HEK293 (cell line): ENCODE data around the gene PODXL2.

ENCODE experiments used
- CTCF ChIA-PET: fragments of 350-600 bp; formaldehyde crosslinking; extraction: SDS; loops from one replicate; lab custom pipeline; 2021; ENCODE audit warnings: antibody characterized with exemption; lab: Yijun Ruan, JAX
- POLR2A ChIA-PET: fragments of 300-600 bp; formaldehyde crosslinking; extraction: SDS; loops from one replicate; lab custom pipeline; 2020; ENCODE audit warnings: antibody characterized with exemption, inconsistent platforms; lab: Yijun Ruan, JAX
- H3K27ac ChIP-seq: fragments of 200-500 bp; sonication (Bioruptor generic); 2 replicates; pipeline ENCODE4 v1.5.1; 2014; ENCODE audit warnings: low read depth, low read length, control low read depth, inconsistent platforms; ENCODE audit errors: extremely low read depth
- H3K36me3 ChIP-seq, 2 experiments: fragments of 200-500 bp in 1 of 2; sonication (Bioruptor generic) in 1 of 2; 1 replicate in 1 of 2; 2 replicates in 1 of 2; pipeline ENCODE4 v1.5.1; 2014 to 2017; ENCODE audit warnings: inconsistent platforms in 2 of 2, low read length in 2 of 2; ENCODE audit not compliant: control insufficient read depth in 2 of 2, insufficient read depth in 1 of 2
- H3K4me1 ChIP-seq: fragments of 200-500 bp; sonication (Bioruptor generic); 2 replicates; pipeline ENCODE4 v1.5.1; 2014; ENCODE audit warnings: mild to moderate bottlenecking, low read length, inconsistent platforms; ENCODE audit not compliant: control insufficient read depth, insufficient read depth
- H3K4me3 ChIP-seq: 2 replicates; pipeline ENCODE4 v1.5.1; 2011; ENCODE audit warnings: low read depth, mild to moderate bottlenecking, control low read depth, low read length, moderate library complexity
- H3K9me3 ChIP-seq: fragments of 200-500 bp; sonication (Bioruptor generic); 2 replicates; pipeline ENCODE4 v1.5.1; 2014; ENCODE audit warnings: low read depth, low read length, inconsistent platforms; ENCODE audit not compliant: control insufficient read depth, insufficient read depth
- GLI4 ChIP-seq: fragments of 450-650 bp; formaldehyde crosslinking; IDR thresholded peaks from 2 replicates; pipeline ENCODE4 v1.5.1; 2016; ENCODE audit warnings: missing biosample characterization, missing genetic modification characterization
- GLIS1 ChIP-seq: fragments of 450-650 bp; formaldehyde crosslinking; IDR thresholded peaks from 2 replicates; pipeline ENCODE4 v1.5.1; 2016; ENCODE audit warnings: missing biosample characterization, missing genetic modification characterization
- KLF16 ChIP-seq: fragments of 450-650 bp; formaldehyde crosslinking; IDR thresholded peaks from 2 replicates; pipeline ENCODE4 v1.5.1; 2017; ENCODE audit warnings: missing biosample characterization, missing genetic modification characterization
- KLF9 ChIP-seq: fragments of 450-650 bp; formaldehyde crosslinking; IDR thresholded peaks from 2 replicates; pipeline ENCODE4 v1.5.1; 2016; ENCODE audit warnings: missing biosample characterization, missing genetic modification characterization, low read depth
- SP3 ChIP-seq: fragments of 450-650 bp; formaldehyde crosslinking; IDR thresholded peaks from 2 replicates; pipeline ENCODE4 v1.5.1; 2016; ENCODE audit warnings: missing biosample characterization, missing genetic modification characterization
- ZEB2 ChIP-seq: fragments of 450-650 bp; formaldehyde crosslinking; IDR thresholded peaks from 2 replicates; pipeline ENCODE4 v1.5.1; 2016; ENCODE audit warnings: missing biosample characterization, missing genetic modification characterization
- ZNF10 ChIP-seq: fragments of 450-650 bp; formaldehyde crosslinking; IDR thresholded peaks from 2 replicates; pipeline ENCODE4 v1.5.1; 2017; ENCODE audit warnings: missing biosample characterization, missing genetic modification characterization
- ZNF202 ChIP-seq: fragments of 450-650 bp; formaldehyde crosslinking; IDR thresholded peaks from 2 replicates; pipeline ENCODE4 v1.5.1; 2016; ENCODE audit warnings: missing biosample characterization, missing genetic modification characterization, borderline replicate concordance
- ZNF366 ChIP-seq: fragments of 450-650 bp; formaldehyde crosslinking; conservative IDR thresholded peaks from 2 replicates; pipeline ENCODE4 v1.5.1; 2016; ENCODE audit warnings: missing biosample characterization, missing genetic modification characterization
- ZNF530 ChIP-seq: fragments of 450-650 bp; formaldehyde crosslinking; IDR thresholded peaks from 2 replicates; pipeline ENCODE4 v1.5.1; 2016; ENCODE audit warnings: low read depth, missing biosample characterization, missing genetic modification characterization
- ZNF626 ChIP-seq: fragments of 450-650 bp; sonication (Bioruptor Pico); formaldehyde crosslinking; IDR thresholded peaks from 2 replicates; pipeline ENCODE4 v1.5.1; 2018; ENCODE audit warnings: missing biosample characterization, missing genetic modification characterization, inconsistent platforms
- ZNF747 ChIP-seq: fragments of 450-650 bp; formaldehyde crosslinking; IDR thresholded peaks from 2 replicates; pipeline ENCODE4 v1.5.1; 2016; ENCODE audit warnings: missing biosample characterization, missing genetic modification characterization
- ZXDB ChIP-seq: fragments of 450-650 bp; formaldehyde crosslinking; IDR thresholded peaks from 2 replicates; pipeline ENCODE4 v1.5.1; 2016; ENCODE audit warnings: missing biosample characterization, missing genetic modification characterization
- TF ChIP-seq, protein P1 (sequence below): fragments of 450-650 bp; formaldehyde crosslinking; IDR thresholded peaks from 2 replicates; pipeline ENCODE4 v1.5.1; 2016; ENCODE audit warnings: missing biosample characterization, missing genetic modification characterization
- TF ChIP-seq, protein P2 (sequence below): fragments of 450-650 bp; formaldehyde crosslinking; IDR thresholded peaks from 2 replicates; pipeline ENCODE4 v1.5.1; 2016; ENCODE audit warnings: missing biosample characterization, missing genetic modification characterization
- TF ChIP-seq, protein P3 (sequence below): fragments of 450-650 bp; formaldehyde crosslinking; IDR thresholded peaks from 2 replicates; pipeline ENCODE4 v1.5.1; 2016; ENCODE audit warnings: missing biosample characterization, missing genetic modification characterization
- TF ChIP-seq, protein P4 (sequence below): fragments of 450-650 bp; formaldehyde crosslinking; IDR thresholded peaks from 2 replicates; pipeline ENCODE4 v1.5.1; 2017; ENCODE audit warnings: missing biosample characterization, missing genetic modification characterization
- TF ChIP-seq, protein P5 (sequence below): fragments of 450-650 bp; formaldehyde crosslinking; IDR thresholded peaks from 2 replicates; pipeline ENCODE4 v1.5.1; 2016; ENCODE audit warnings: missing biosample characterization, missing genetic modification characterization, low read depth
- TF ChIP-seq, protein P6 (sequence below): fragments of 450-650 bp; formaldehyde crosslinking; IDR thresholded peaks from 2 replicates; pipeline ENCODE4 v1.5.1; 2016; ENCODE audit warnings: missing biosample characterization, missing genetic modification characterization
- TF ChIP-seq, protein P7 (sequence below): fragments of 450-650 bp; formaldehyde crosslinking; IDR thresholded peaks from 2 replicates; pipeline ENCODE4 v1.5.1; 2016; ENCODE audit warnings: missing biosample characterization, missing genetic modification characterization

Gene PODXL2

DNA sequence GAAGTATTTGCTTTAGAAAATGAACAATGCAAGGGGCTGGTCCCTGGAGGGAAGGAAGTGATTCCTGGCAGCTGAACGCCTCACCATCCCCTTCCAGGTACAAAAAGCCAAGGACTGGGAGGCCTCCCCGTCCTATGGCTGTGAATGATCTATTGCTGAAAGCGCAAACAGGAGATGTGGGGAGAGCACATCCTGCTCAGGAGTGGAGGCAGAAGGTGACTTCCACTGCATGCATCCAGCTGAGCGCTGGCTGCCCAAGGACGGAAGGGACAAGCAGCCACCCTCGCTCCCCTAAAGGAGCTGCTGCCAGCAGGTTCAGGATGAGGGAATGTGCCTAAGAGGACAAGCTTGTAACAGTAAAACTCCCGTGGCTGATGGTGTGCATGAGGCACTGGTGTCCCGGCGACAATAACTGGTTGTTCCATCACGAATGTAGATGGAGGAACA, 85.2 kb downstream of the PODXL2 start:
- no peak overlapping the region for H3K27ac ChIP-seq
- H3K4me3 ChIP-seq, result no peak overlapping the region
- ChIA-PET POLR2A (no interaction called here), CTCF (no interaction called here)
- H3K9me3 ChIP-seq, result no peaks in the 10 kb centered on the region
- TF ChIP-seq ZNF747 (tag by site-specific recombination) (no peak), ZNF366 (tag by site-specific recombination) (no peak), GLI4 (tag by site-specific recombination) (no peak), KLF16 (no peak), GLIS1 (tag by site-specific recombination) (no peak)
- TF ChIP-seq, protein P1, sequence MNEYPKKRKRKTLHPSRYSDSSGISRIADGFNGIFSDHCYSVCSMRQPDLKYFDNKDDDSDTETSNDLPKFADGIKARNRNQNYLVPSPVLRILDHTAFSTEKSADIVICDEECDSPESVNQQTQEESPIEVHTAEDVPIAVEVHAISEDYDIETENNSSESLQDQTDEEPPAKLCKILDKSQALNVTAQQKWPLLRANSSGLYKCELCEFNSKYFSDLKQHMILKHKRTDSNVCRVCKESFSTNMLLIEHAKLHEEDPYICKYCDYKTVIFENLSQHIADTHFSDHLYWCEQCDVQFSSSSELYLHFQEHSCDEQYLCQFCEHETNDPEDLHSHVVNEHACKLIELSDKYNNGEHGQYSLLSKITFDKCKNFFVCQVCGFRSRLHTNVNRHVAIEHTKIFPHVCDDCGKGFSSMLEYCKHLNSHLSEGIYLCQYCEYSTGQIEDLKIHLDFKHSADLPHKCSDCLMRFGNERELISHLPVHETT (tag by site-specific recombination), result no peak
- TF ChIP-seq, protein P2, sequence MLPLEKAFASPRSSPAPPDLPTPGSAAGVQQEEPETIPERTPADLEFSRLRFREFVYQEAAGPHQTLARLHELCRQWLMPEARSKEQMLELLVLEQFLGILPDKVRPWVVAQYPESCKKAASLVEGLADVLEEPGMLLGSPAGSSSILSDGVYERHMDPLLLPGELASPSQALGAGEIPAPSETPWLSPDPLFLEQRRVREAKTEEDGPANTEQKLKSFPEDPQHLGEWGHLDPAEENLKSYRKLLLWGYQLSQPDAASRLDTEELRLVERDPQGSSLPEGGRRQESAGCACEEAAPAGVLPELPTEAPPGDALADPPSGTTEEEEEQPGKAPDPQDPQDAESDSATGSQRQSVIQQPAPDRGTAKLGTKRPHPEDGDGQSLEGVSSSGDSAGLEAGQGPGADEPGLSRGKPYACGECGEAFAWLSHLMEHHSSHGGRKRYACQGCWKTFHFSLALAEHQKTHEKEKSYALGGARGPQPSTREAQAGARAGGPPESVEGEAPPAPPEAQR, result no peak
- TF ChIP-seq, protein P3, sequence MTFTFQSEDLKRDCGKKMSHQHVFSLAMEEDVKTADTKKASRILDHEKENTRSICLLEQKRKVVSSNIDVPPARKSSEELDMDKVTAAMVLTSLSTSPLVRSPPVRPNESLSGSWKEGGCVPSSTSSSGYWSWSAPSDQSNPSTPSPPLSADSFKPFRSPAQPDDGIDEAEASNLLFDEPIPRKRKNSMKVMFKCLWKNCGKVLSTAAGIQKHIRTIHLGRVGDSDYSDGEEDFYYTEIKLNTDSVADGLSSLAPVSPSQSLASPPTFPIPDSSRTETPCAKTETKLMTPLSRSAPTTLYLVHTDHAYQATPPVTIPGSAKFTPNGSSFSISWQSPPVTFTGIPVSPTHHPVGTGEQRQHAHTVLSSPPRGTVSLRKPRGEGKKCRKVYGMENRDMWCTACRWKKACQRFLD (tag by site-specific recombination), result no peak
- no peaks in the 10 kb centered on the region for H3K36me3 ChIP-seq
- no peaks in the 10 kb centered on the region for H3K4me1 ChIP-seq

DNA sequence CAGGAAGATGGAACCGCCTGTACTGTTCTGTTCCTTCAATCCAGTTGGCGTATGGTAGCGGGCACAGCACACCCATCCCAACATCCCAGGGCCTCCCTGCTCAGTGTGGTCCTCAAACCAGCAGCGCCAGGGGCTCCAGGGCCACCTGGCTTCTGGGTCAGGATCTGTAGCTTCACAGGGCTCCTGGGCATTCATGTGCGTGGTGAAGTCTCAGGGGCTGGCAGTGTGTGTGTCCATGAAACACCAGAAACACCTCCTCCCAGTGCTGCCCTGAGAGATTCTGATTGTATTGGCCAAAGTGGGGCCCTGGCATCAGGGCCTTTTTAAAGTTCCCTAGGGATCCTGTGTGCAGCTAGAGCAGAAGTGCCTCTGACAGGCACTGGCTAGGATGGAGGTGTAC, 85.9 kb downstream of the PODXL2 start:
- TF ChIP-seq ZEB2 (tag by site-specific recombination) (no peak), ZNF202 (tag by site-specific recombination) (no peak), ZXDB (tag by site-specific recombination) (no peak), KLF9 (tag by site-specific recombination) (no peak), SP3 (tag by site-specific recombination) (no peak), ZNF530 (no peak), ZNF10 (no peak), ZNF626 (tag by site-specific recombination) (no peak)
- TF ChIP-seq, protein P4, sequence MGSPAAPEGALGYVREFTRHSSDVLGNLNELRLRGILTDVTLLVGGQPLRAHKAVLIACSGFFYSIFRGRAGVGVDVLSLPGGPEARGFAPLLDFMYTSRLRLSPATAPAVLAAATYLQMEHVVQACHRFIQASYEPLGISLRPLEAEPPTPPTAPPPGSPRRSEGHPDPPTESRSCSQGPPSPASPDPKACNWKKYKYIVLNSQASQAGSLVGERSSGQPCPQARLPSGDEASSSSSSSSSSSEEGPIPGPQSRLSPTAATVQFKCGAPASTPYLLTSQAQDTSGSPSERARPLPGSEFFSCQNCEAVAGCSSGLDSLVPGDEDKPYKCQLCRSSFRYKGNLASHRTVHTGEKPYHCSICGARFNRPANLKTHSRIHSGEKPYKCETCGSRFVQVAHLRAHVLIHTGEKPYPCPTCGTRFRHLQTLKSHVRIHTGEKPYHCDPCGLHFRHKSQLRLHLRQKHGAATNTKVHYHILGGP (tag by site-specific recombination), result no peak
- TF ChIP-seq, protein P5, sequence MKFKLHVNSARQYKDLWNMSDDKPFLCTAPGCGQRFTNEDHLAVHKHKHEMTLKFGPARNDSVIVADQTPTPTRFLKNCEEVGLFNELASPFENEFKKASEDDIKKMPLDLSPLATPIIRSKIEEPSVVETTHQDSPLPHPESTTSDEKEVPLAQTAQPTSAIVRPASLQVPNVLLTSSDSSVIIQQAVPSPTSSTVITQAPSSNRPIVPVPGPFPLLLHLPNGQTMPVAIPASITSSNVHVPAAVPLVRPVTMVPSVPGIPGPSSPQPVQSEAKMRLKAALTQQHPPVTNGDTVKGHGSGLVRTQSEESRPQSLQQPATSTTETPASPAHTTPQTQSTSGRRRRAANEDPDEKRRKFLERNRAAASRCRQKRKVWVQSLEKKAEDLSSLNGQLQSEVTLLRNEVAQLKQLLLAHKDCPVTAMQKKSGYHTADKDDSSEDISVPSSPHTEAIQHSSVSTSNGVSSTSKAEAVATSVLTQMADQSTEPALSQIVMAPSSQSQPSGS (tag by site-specific recombination), result no peak
- TF ChIP-seq, protein P6, sequence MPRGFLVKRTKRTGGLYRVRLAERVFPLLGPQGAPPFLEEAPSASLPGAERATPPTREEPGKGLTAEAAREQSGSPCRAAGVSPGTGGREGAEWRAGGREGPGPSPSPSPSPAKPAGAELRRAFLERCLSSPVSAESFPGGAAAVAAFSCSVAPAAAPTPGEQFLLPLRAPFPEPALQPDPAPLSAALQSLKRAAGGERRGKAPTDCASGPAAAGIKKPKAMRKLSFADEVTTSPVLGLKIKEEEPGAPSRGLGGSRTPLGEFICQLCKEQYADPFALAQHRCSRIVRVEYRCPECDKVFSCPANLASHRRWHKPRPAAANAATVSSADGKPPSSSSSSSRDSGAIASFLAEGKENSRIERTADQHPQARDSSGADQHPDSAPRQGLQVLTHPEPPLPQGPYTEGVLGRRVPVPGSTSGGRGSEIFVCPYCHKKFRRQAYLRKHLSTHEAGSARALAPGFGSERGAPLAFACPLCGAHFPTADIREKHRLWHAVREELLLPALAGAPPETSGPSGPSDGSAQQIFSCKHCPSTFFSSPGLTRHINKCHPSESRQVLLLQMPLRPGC (tag by site-specific recombination), result no peak
- TF ChIP-seq, protein P7, sequence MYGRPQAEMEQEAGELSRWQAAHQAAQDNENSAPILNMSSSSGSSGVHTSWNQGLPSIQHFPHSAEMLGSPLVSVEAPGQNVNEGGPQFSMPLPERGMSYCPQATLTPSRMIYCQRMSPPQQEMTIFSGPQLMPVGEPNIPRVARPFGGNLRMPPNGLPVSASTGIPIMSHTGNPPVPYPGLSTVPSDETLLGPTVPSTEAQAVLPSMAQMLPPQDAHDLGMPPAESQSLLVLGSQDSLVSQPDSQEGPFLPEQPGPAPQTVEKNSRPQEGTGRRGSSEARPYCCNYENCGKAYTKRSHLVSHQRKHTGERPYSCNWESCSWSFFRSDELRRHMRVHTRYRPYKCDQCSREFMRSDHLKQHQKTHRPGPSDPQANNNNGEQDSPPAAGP (tag by site-specific recombination), result no peak
- Histone ChIP-seq H3K4me3 (no peak overlapping the region), H3K9me3 (no peaks in the 10 kb centered on the region), H3K4me1 (no peaks in the 10 kb centered on the region), H3K36me3 (no peaks in the 10 kb centered on the region), H3K27ac (no peak overlapping the region)
- ChIA-PET CTCF (no interaction called here), POLR2A (no interaction called here)
